ENCODE data around the gene ERGIC1.

GRCh38 chr5:172795318-172795977 is 38.6 kb upstream of the ERGIC1 start:
- TF ChIP-seq, protein P1, sequence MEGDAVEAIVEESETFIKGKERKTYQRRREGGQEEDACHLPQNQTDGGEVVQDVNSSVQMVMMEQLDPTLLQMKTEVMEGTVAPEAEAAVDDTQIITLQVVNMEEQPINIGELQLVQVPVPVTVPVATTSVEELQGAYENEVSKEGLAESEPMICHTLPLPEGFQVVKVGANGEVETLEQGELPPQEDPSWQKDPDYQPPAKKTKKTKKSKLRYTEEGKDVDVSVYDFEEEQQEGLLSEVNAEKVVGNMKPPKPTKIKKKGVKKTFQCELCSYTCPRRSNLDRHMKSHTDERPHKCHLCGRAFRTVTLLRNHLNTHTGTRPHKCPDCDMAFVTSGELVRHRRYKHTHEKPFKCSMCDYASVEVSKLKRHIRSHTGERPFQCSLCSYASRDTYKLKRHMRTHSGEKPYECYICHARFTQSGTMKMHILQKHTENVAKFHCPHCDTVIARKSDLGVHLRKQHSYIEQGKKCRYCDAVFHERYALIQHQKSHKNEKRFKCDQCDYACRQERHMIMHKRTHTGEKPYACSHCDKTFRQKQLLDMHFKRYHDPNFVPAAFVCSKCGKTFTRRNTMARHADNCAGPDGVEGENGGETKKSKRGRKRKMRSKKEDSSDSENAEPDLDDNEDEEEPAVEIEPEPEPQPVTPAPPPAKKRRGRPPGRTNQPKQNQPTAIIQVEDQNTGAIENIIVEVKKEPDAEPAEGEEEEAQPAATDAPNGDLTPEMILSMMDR (IDR thresholded peaks at IDR 0.05) = peak in 2 of 4 experiments; percentile 35 to 52
- TF ChIP-seq POLR2A (IDR thresholded peaks at IDR 0.05) (no peak), EP300 (IDR thresholded peaks at IDR 0.05) (peak; percentile 90), POLR2AphosphoS5 (IDR thresholded peaks at IDR 0.05) (peak; percentile 99)

Data from gastroesophageal sphincter (tissue), 3 donors.